GM23248 (cell line): Measurements from ENCODE around the gene SMAP2.

ENCODE experiments used
- EZH2 ChIP-seq: fragments of 200-600 bp; sonication (generic); IDR thresholded peaks from 2 replicates; pipeline ENCODE4 v1.6.1; 2018; ENCODE audit warnings: antibody characterized with exemption, mild to moderate bottlenecking; ENCODE audit not compliant: insufficient read depth, poor library complexity, severe bottlenecking
- EZH2phosphoT487 ChIP-seq: fragments of 200-600 bp; sonication (generic); IDR thresholded peaks from 2 replicates; pipeline ENCODE4 v1.6.1; 2018; ENCODE audit warnings: antibody characterized with exemption, moderate library complexity, mild to moderate bottlenecking, low read depth; ENCODE audit not compliant: insufficient read depth

GRCh38 chr1:40397258-40397657, 23.7 kb downstream of the SMAP2 start:
- TF ChIP-seq EZH2 = no peak
- TF ChIP-seq EZH2phosphoT487 = no peak
